ENCODE data around the gene DOCK4.
A peak's percentile ranks its signal among the peaks of the same experiment; 100 is the strongest.
"Not testable (repeated sequence)": the region's sequence is repeated elsewhere in the genome, so short reads cannot be mapped to it uniquely, and the experiment has no call there.

DOCK4 gene

GRCh38 chr7:111954474-111955381 is 251.5 kb downstream of the DOCK4 start:
- no peak for DNase-seq (ENCODE audit: low read depth, low spot score)

GRCh38 chr7:111954056-111954455 is 252.1 kb downstream of the DOCK4 start:
- DNase-seq (ENCODE audit: low read depth, low spot score): no peak

- DNase-seq (ENCODE audit: low read depth, low spot score): no peak
Observed at GRCh38 chr7:111953611-111954010, 252.6 kb downstream of the DOCK4 start.

GRCh38 chr7:111952783-111953182 is 253.4 kb downstream of the DOCK4 start:
- DNase-seq (ENCODE audit: low read depth, low spot score): no peak

- DNase-seq (ENCODE audit: low read depth, low spot score): no peak
Observed at GRCh38 chr7:111951052-111951451, 255.1 kb downstream of the DOCK4 start.

GRCh38 chr7:111942450-111943081 is 263.6 kb downstream of the DOCK4 start:
- no peak for DNase-seq (ENCODE audit: low read depth, low spot score)

- no peak for DNase-seq (ENCODE audit: low read depth, low spot score)
Observed at GRCh38 chr7:111937163-111937562, 269.0 kb downstream of the DOCK4 start.

GRCh38 chr7:111933609-111934008 is 272.6 kb downstream of the DOCK4 start:
- peak; percentile 11 for DNase-seq (ENCODE audit: low read depth, low spot score)

- DNase-seq (ENCODE audit: low read depth, low spot score): peak; percentile 53
Observed at GRCh38 chr7:111931958-111932357, 274.2 kb downstream of the DOCK4 start.

GRCh38 chr7:111931016-111931517 is 275.1 kb downstream of the DOCK4 start:
- peak; percentile 83 for DNase-seq (ENCODE audit: low read depth, low spot score)

- no peak for DNase-seq (ENCODE audit: low read depth, low spot score)
Observed at GRCh38 chr7:111929264-111929663, 276.9 kb downstream of the DOCK4 start.

GRCh38 chr7:111927353-111928019 is 278.7 kb downstream of the DOCK4 start:
- DNase-seq (ENCODE audit: low read depth, low spot score): no peak

- no peak for DNase-seq (ENCODE audit: low read depth, low spot score)
Observed at GRCh38 chr7:111920329-111920728, 285.9 kb downstream of the DOCK4 start.

GRCh38 chr7:111919631-111920179 is 286.5 kb downstream of the DOCK4 start:
- peak; percentile 88 for DNase-seq (ENCODE audit: low read depth, low spot score)

- no peak for DNase-seq (ENCODE audit: low read depth, low spot score)
Observed at GRCh38 chr7:111919164-111919563, 287.0 kb downstream of the DOCK4 start.

- peak; percentile 41 for DNase-seq (ENCODE audit: low read depth, low spot score)
Observed at GRCh38 chr7:111918461-111918860, 287.7 kb downstream of the DOCK4 start.

- DNase-seq (ENCODE audit: low read depth, low spot score): not testable (repeated sequence)
Observed at GRCh38 chr7:111917404-111917803, 288.8 kb downstream of the DOCK4 start.

GRCh38 chr7:111914291-111914690 is 291.9 kb downstream of the DOCK4 start:
- DNase-seq (ENCODE audit: low read depth, low spot score): no peak

- peak; percentile 3 for DNase-seq (ENCODE audit: low read depth, low spot score)
Observed at GRCh38 chr7:111911166-111911961, 294.8 kb downstream of the DOCK4 start.

GRCh38 chr7:111910656-111911055 is 295.5 kb downstream of the DOCK4 start:
- DNase-seq (ENCODE audit: low read depth, low spot score): no peak

- not testable (repeated sequence) for DNase-seq (ENCODE audit: low read depth, low spot score)
Observed at GRCh38 chr7:111908673-111909072, 297.5 kb downstream of the DOCK4 start.
